SK-N-SH (cell line): ENCODE measurements around the gene FRMD6. TPM values are rescaled to one million over a fixed set of nuclear protein-coding genes. Genes with fewer than 3 reads are reported as not detected.

Experiments
- CTCF ChIA-PET: fragments of 300-600, 350-600 bp; formaldehyde crosslinking; extraction: SDS; loops from one replicate; lab custom pipeline; 2021; lab: Yijun Ruan, JAX
- POLR2A ChIA-PET: fragments of 350-600 bp; sonication (Branson Sonifier 250); formaldehyde crosslinking; extraction: SDS; loops from one replicate; lab custom pipeline; 2020; ENCODE audit warnings: antibody characterized with exemption, inconsistent platforms; lab: Yijun Ruan, JAX
- DNase-seq: peaks from one replicate; pipeline ENCODE4 v3.0.0; 2012
- H2AFZ ChIP-seq: fragments of 200-600 bp; sonication (generic); 2 replicates; pipeline ENCODE4 v1.8.1; 2016; ENCODE audit warnings: antibody characterized with exemption, mild to moderate bottlenecking, low read depth
- H3F3A ChIP-seq: fragments of 200-600 bp; sonication (generic); replicated peaks from 2 replicates; pipeline ENCODE3; 2016; ENCODE audit warnings: antibody characterized with exemption, mild to moderate bottlenecking; ENCODE audit not compliant: insufficient read depth
- H3K27ac ChIP-seq, 2 experiments: fragments of 200-500 bp in 1 of 2; fragments of 200-600 bp in 1 of 2; sonication (Bioruptor generic) in 1 of 2; sonication (generic), shearing (Covaris generic) in 1 of 2; 2 replicates each; pipeline versions ENCODE4 v1.5.1 to v1.6.1; 2014 to 2016; ENCODE audit warnings: low read depth in 2 of 2, inconsistent platforms in 1 of 2, low read length in 1 of 2, mild to moderate bottlenecking in 1 of 2, mixed read lengths in 1 of 2
- H3K27me3 ChIP-seq: fragments of 200-600 bp; sonication (generic), shearing (Covaris generic); 2 replicates; pipeline ENCODE4 v1.6.1; 2016; ENCODE audit warnings: mixed run types; ENCODE audit not compliant: insufficient read depth
- H3K36me3 ChIP-seq, 2 experiments: fragments of 200-500 bp in 1 of 2; fragments of 200-600 bp in 1 of 2; sonication (Bioruptor generic) in 1 of 2; sonication (generic) in 1 of 2; replicated peaks in 1 of 2; 2 replicates each; pipeline versions ENCODE3 to v1.5.1; 2014 to 2016; ENCODE audit warnings: low read length in 1 of 2, mild to moderate bottlenecking in 1 of 2; ENCODE audit not compliant: insufficient read depth in 2 of 2, control insufficient read depth in 1 of 2
- H3K4me1 ChIP-seq, 2 experiments: fragments of 200-500 bp in 1 of 2; fragments of 200-600 bp in 1 of 2; sonication (Bioruptor generic) in 1 of 2; sonication (generic), shearing (Covaris generic) in 1 of 2; 2 replicates each; pipeline versions ENCODE4 v1.5.1 to v1.6.1; 2014 to 2016; ENCODE audit warnings: low read depth in 1 of 2, low read length in 1 of 2, mixed run types in 1 of 2; ENCODE audit not compliant: insufficient read depth in 2 of 2, control insufficient read depth in 1 of 2
- H3K4me2 ChIP-seq: fragments of 200-600 bp; sonication (generic), shearing (Covaris generic); 2 replicates; pipeline ENCODE4 v1.6.1; 2017; ENCODE audit warnings: mixed run types
- H3K4me3 ChIP-seq, 2 experiments: fragments of 200-500 bp in 1 of 2; fragments of 200-600 bp in 1 of 2; sonication (Bioruptor generic) in 1 of 2; sonication (generic), shearing (Covaris generic) in 1 of 2; 2 replicates each; pipeline versions ENCODE4 v1.5.1 to v1.8.1; 2014 to 2016; ENCODE audit warnings: low read depth in 2 of 2, inconsistent platforms in 1 of 2, low read length in 1 of 2, mild to moderate bottlenecking in 1 of 2, mixed read lengths in 1 of 2, moderate library complexity in 1 of 2
- H3K79me2 ChIP-seq: fragments of 200-600 bp; sonication (generic); 2 replicates; pipeline ENCODE4 v1.8.1; 2017; ENCODE audit warnings: mild to moderate bottlenecking; ENCODE audit not compliant: insufficient read depth
- H3K9ac ChIP-seq: fragments of 200-600 bp; sonication (generic); 2 replicates; pipeline ENCODE4 v1.6.1; 2017; ENCODE audit warnings: mixed run types
- H3K9me2 ChIP-seq: fragments of 200-600 bp; sonication (generic); 2 replicates; pipeline ENCODE4 v1.6.1; 2017; ENCODE audit warnings: mixed run types
- H3K9me3 ChIP-seq: fragments of 200-600 bp; sonication (generic); 2 replicates; pipeline ENCODE4 v1.6.1; 2017; ENCODE audit warnings: mixed run types, mild to moderate bottlenecking, moderate library complexity
- H4K20me1 ChIP-seq: fragments of 200-600 bp; sonication (generic); 2 replicates; pipeline ENCODE4 v1.6.1; 2017; ENCODE audit warnings: mild to moderate bottlenecking, mixed run types; ENCODE audit not compliant: insufficient read depth
- CHD2 ChIP-seq: fragments of 150-350 bp; IDR thresholded peaks from 2 replicates; pipeline ENCODE4 v1.6.1; 2018; ENCODE audit warnings: low read length; ENCODE audit not compliant: partially characterized antibody
- ELF1 ChIP-seq: IDR thresholded peaks from 2 replicates; pipeline ENCODE4 v1.4.0; 2012
- EZH2phosphoT487 ChIP-seq: fragments of 200-600 bp; sonication (generic); IDR thresholded peaks from 2 replicates; pipeline ENCODE4 v1.6.1; 2017; ENCODE audit warnings: low read depth, mixed run types, mild to moderate bottlenecking, antibody characterized with exemption, moderate library complexity, borderline replicate concordance
- FOSL2 ChIP-seq: IDR thresholded peaks from 2 replicates; pipeline ENCODE4 v1.4.0; 2012; ENCODE audit warnings: low read depth, mild to moderate bottlenecking, moderate library complexity, borderline replicate concordance
- FOXJ3 ChIP-seq: sonication (generic); formaldehyde crosslinking; IDR thresholded peaks from 2 replicates; pipeline ENCODE4 v1.5.1; 2020; ENCODE audit warnings: mild to moderate bottlenecking, missing genetic modification reagents
- FOXM1 ChIP-seq: IDR thresholded peaks from 2 replicates; pipeline ENCODE4 v1.4.0; 2012; ENCODE audit warnings: low read depth, mild to moderate bottlenecking
- GABPA ChIP-seq: IDR thresholded peaks from 2 replicates; pipeline ENCODE4 v1.4.0; 2012; ENCODE audit warnings: low read depth, mild to moderate bottlenecking
- GATA2 ChIP-seq: sonication (generic); formaldehyde crosslinking; IDR thresholded peaks from 2 replicates; pipeline ENCODE4 v1.5.0; 2020; ENCODE audit warnings: mild to moderate bottlenecking, missing genetic modification reagents
- IRF3 ChIP-seq: fragments of 150-350 bp; IDR thresholded peaks from 2 replicates; pipeline ENCODE4 v1.6.1; 2016; ENCODE audit warnings: mild to moderate bottlenecking, low read depth, low read length
- JUND ChIP-seq: IDR thresholded peaks from 2 replicates; pipeline ENCODE4 v1.4.0; 2012
- MAX ChIP-seq: IDR thresholded peaks from 2 replicates; pipeline ENCODE4 v1.4.0; 2012; ENCODE audit warnings: low read depth
- MEF2A ChIP-seq: IDR thresholded peaks from 2 replicates; pipeline ENCODE4 v1.4.0; 2012; ENCODE audit warnings: low read depth, borderline replicate concordance
- MXI1 ChIP-seq: IDR thresholded peaks from 2 replicates; pipeline ENCODE4 v1.6.1; 2012; ENCODE audit warnings: mild to moderate bottlenecking, low read depth, low read length, improper control_type of control experiment
- NFIC ChIP-seq: IDR thresholded peaks from 2 replicates; pipeline ENCODE4 v1.4.0; 2012; ENCODE audit warnings: borderline replicate concordance
- NRF1 ChIP-seq: IDR thresholded peaks from 2 replicates; pipeline ENCODE4 v1.6.1; 2012; ENCODE audit warnings: low read depth, mild to moderate bottlenecking, low read length
- POLR2AphosphoS5 ChIP-seq: IDR thresholded peaks from 2 replicates; pipeline ENCODE4 v1.6.1; 2012; ENCODE audit warnings: low read depth, low read length
- RCOR1 ChIP-seq: fragments of 150-350 bp; IDR thresholded peaks from 2 replicates; pipeline ENCODE4 v1.6.1; 2017; ENCODE audit warnings: antibody characterized with exemption, low read length
- RFX5 ChIP-seq: IDR thresholded peaks from 2 replicates; pipeline ENCODE4 v1.6.1; 2012; ENCODE audit warnings: mild to moderate bottlenecking, improper control_type of control experiment, low read length
- SIN3A ChIP-seq: IDR thresholded peaks from 2 replicates; pipeline ENCODE4 v1.6.1; 2012; ENCODE audit warnings: low read depth, mild to moderate bottlenecking, low read length, moderate library complexity, borderline replicate concordance
- SMC3 ChIP-seq: IDR thresholded peaks from 2 replicates; pipeline ENCODE4 v1.6.1; 2012; ENCODE audit warnings: low read depth, low read length, improper control_type of control experiment
- TCF12 ChIP-seq: IDR thresholded peaks from 2 replicates; pipeline ENCODE4 v1.4.0; 2012
- TEAD4 ChIP-seq: IDR thresholded peaks from 2 replicates; pipeline ENCODE4 v1.4.0; 2012; ENCODE audit warnings: mild to moderate bottlenecking, borderline replicate concordance; ENCODE audit not compliant: insufficient read depth
- YY1 ChIP-seq: IDR thresholded peaks from 2 replicates; pipeline ENCODE4 v1.4.0; 2012; ENCODE audit warnings: low read depth, mild to moderate bottlenecking
- WGBS: methylation state at CpG from one replicate; pipeline ENCODE4 v1.1.6; 2017; ENCODE audit warnings: low lambda C conversion rate; 5-methylcytosine and 5-hydroxymethylcytosine counted together
- polyA plus RNA-seq, 3 experiments: library from polyadenylated mRNA; depleted of rRNA; stranded (reverse); fragments of >200 nt; gene quantifications; 2 replicates each; pipeline ENCODE4 v1.2.3, GENCODE V29; 2012
- TF ChIP-seq, protein P1 (sequence below): IDR thresholded peaks from 2 replicates; pipeline ENCODE4; 2012
- TF ChIP-seq, protein P2 (sequence below): fragments of 150-350 bp; IDR thresholded peaks from 2 replicates; pipeline ENCODE4 v1.6.1; 2017; ENCODE audit warnings: antibody characterized with exemption, low read length, low read depth, borderline replicate concordance
- TF ChIP-seq, protein P3 (sequence below): IDR thresholded peaks from 2 replicates; pipeline ENCODE4 v1.4.0; 2012; ENCODE audit warnings: low read depth, borderline replicate concordance
- TF ChIP-seq, protein P4 (sequence below): fragments of 200-600 bp; sonication (generic); IDR thresholded peaks from 2 replicates; pipeline ENCODE4 v1.6.1; 2017; ENCODE audit warnings: antibody characterized with exemption, mild to moderate bottlenecking, moderate library complexity

The FRMD6 gene
- 147 and 169 TPM in 2 replicates for polyA plus RNA-seq (2012; rRNA removed)
- 125 and 136 TPM in 2 replicates for polyA plus RNA-seq (2012; cell fraction: cytosol; rRNA removed)
- polyA plus RNA-seq (2012; cell fraction: nucleus; rRNA removed) = 171 and 281 TPM in 2 replicates

DNA sequence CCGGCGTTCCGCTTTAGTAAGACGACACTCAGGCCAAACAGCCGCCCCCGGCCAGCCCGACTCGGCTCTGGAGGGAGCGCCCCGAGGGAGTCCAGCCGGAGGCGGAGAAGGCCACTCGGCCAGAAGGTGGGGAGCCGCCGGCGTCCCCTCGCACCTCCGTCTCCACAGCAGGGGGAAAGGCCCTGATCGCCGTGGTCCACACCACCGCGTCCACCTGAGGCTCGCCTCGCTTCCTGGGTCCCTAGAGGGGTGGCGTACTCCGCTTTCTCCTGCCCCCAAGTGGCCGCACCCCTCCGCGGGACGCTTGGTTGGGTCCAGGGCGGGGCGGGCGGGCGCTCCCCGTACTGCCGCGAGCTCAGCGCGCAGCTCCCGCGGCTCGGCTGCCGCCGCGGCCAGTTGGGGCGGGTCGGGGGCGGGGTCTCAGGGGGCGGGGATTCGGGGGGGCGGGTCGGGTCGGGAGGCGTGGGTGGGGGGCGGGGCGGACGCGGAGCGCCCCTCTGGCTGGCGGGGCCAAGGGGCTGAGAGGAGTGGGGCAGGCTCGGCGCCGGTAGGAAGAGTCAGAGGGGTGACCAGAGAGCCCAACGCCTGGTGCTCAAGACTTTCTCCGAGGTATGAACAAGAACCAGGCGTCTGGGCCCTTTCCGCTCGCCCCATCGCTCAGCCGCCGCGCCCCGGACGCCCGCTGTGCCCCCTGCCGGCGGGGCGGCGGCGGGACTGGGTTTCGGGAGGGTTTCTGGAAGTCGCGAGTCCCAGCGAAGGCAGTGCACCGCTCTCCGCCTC is at the start of gene FRMD6:
FRMD6 (plus strand) TSS at position 523 of the 780 bp plus-strand sequence. CDS start 37,927 bp downstream, outside the sequence.
- Histone ChIP-seq H3K36me3 (peaks cover 0 to 30% of the 10 kb centered on the region in 2 experiments), H3K9me3 (no peaks in the 10 kb centered on the region), H2AFZ (no peak within 1 kb of the TSS), H3K4me3 (peak within 1 kb of the TSS; percentile 93 to 95), H3K4me2 (peak within 1 kb of the TSS; percentile 91), H3K4me1 (peaks cover 0 to 23% of the 10 kb centered on the region in 2 experiments; a peak in 2 of 4 replicates), H3F3A (peaks cover 41% of the 10 kb centered on the region), H3K9me2 (no peaks in the 10 kb centered on the region), H3K27me3 (no peaks in the 10 kb centered on the region), H3K27ac (peak within 1 kb of the TSS; percentile 96 to 97), H4K20me1 (peaks cover 39% of the 10 kb centered on the region), H3K9ac (peak within 1 kb of the TSS; percentile 99), H3K79me2 (peaks cover 97% of the 10 kb centered on the region)
- ChIA-PET POLR2A (interaction anchor here (1.4 kb wide), 2 partner anchors 204 to 369 kb away, joined by 3 to 6 read pairs; no protein-coding TSS in a partner anchor), CTCF (interaction anchor here (0.6 to 3.9 kb wide), 34 partner anchors 11 to 377 kb away, joined by 3 to 79 read pairs (median 4); no protein-coding TSS in a partner anchor)
- 0% methylated on average over 24 of the region's 86 CpGs for WGBS
- peak; percentile 97 for DNase-seq
- TF ChIP-seq SMC3 = peak; percentile 54
- TF ChIP-seq MAX = peak; percentile 26
- TF ChIP-seq MXI1 = no peak; the same call in 1 of the 2 replicates
- no peak for TF ChIP-seq GATA2
- TF ChIP-seq EZH2phosphoT487 = no peak
- TF ChIP-seq, protein P1, sequence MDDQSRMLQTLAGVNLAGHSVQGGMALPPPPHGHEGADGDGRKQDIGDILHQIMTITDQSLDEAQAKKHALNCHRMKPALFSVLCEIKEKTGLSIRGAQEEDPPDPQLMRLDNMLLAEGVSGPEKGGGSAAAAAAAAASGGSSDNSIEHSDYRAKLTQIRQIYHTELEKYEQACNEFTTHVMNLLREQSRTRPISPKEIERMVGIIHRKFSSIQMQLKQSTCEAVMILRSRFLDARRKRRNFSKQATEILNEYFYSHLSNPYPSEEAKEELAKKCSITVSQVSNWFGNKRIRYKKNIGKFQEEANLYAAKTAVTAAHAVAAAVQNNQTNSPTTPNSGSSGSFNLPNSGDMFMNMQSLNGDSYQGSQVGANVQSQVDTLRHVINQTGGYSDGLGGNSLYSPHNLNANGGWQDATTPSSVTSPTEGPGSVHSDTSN = peak; percentile 15; the same call in 1 of the 2 replicates
- TF ChIP-seq FOXJ3 (CRISPR knock-in tag) = no peak; the same call in 1 of the 2 replicates
- peak; percentile 81 for TF ChIP-seq SIN3A
- no peak for TF ChIP-seq IRF3
- peak; percentile 8; the same call in 1 of the 2 replicates for TF ChIP-seq FOXM1
- peak; percentile 35; the same call in 1 of the 2 replicates for TF ChIP-seq NRF1
- TF ChIP-seq TEAD4 = no peak
- TF ChIP-seq, protein P2, sequence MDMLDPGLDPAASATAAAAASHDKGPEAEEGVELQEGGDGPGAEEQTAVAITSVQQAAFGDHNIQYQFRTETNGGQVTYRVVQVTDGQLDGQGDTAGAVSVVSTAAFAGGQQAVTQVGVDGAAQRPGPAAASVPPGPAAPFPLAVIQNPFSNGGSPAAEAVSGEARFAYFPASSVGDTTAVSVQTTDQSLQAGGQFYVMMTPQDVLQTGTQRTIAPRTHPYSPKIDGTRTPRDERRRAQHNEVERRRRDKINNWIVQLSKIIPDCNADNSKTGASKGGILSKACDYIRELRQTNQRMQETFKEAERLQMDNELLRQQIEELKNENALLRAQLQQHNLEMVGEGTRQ = no peak
- peak; percentile 93 for TF ChIP-seq POLR2AphosphoS5
- TF ChIP-seq CHD2 = no peak
- TF ChIP-seq FOSL2 = 0 out of 2 replicates have a peak, but pooled peaks have one; percentile 10
- TF ChIP-seq JUND = 0 out of 2 replicates have a peak, but pooled peaks have one; percentile 7
- TF ChIP-seq RCOR1 = no peak
- TF ChIP-seq, protein P3, sequence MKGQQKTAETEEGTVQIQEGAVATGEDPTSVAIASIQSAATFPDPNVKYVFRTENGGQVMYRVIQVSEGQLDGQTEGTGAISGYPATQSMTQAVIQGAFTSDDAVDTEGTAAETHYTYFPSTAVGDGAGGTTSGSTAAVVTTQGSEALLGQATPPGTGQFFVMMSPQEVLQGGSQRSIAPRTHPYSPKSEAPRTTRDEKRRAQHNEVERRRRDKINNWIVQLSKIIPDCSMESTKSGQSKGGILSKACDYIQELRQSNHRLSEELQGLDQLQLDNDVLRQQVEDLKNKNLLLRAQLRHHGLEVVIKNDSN = no peak
- no peak; the same call in 1 of the 2 replicates for TF ChIP-seq YY1
- no peak for TF ChIP-seq ELF1
- TF ChIP-seq, protein P4, sequence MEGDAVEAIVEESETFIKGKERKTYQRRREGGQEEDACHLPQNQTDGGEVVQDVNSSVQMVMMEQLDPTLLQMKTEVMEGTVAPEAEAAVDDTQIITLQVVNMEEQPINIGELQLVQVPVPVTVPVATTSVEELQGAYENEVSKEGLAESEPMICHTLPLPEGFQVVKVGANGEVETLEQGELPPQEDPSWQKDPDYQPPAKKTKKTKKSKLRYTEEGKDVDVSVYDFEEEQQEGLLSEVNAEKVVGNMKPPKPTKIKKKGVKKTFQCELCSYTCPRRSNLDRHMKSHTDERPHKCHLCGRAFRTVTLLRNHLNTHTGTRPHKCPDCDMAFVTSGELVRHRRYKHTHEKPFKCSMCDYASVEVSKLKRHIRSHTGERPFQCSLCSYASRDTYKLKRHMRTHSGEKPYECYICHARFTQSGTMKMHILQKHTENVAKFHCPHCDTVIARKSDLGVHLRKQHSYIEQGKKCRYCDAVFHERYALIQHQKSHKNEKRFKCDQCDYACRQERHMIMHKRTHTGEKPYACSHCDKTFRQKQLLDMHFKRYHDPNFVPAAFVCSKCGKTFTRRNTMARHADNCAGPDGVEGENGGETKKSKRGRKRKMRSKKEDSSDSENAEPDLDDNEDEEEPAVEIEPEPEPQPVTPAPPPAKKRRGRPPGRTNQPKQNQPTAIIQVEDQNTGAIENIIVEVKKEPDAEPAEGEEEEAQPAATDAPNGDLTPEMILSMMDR = peak; percentile 79
- TF ChIP-seq TCF12 = peak; percentile 9; the same call in 1 of the 2 replicates
- TF ChIP-seq MEF2A = peak; percentile 6; the same call in 1 of the 2 replicates
- TF ChIP-seq GABPA = no peak
- TF ChIP-seq NFIC = 0 out of 2 replicates have a peak, but pooled peaks have one; percentile 34
- TF ChIP-seq RFX5 = no peak
